ENCODE measurements around the gene DLEC1. TPM values are rescaled to one million over a fixed set of nuclear protein-coding genes. Genes with fewer than 3 reads are reported as not detected.

The DLEC1 gene
- polyA plus RNA-seq, 1 donor from 2014 or later: 0.25 TPM

- Histone ChIP-seq H3K9me2 (ENCODE audit: insufficient read depth, low read length) (no peaks in the 10 kb centered on the region), H3K27ac (ENCODE audit: low read length) (no peak overlapping the region), H3K79me2 (replicated peaks; ENCODE audit: insufficient read depth, low read length) (peaks cover 2% of the 10 kb centered on the region), H4K20me1 (ENCODE audit: insufficient read depth) (no peaks in the 10 kb centered on the region), H3K9me3 (ENCODE audit: low read length) (no peaks in the 10 kb centered on the region), H3F3A (ENCODE audit: insufficient read depth, low read length, poor library complexity, severe bottlenecking) (no peaks in the 10 kb centered on the region), H3K36me3 (ENCODE audit: insufficient read depth, low read length) (no peaks in the 10 kb centered on the region), H3K4me2 (ENCODE audit: low read length) (no peak overlapping the region), H2AFZ (ENCODE audit: low read depth, low read length) (no peak overlapping the region), H3K9ac (ENCODE audit: low read length) (no peak overlapping the region), H3K27me3 (ENCODE audit: insufficient read depth, low read depth, low read length) (peaks cover 20% of the 10 kb centered on the region), H3K4me3 (ENCODE audit: low read length) (no peak overlapping the region)
- TF ChIP-seq CTCF (IDR thresholded peaks at IDR 0.05; ENCODE audit: poor library complexity, severe bottlenecking) (no peak), RAD21 (conservative IDR thresholded peaks at IDR 0.05) (no peak), REST (IDR thresholded peaks at IDR 0.05; ENCODE audit: borderline replicate concordance) (no peak), TAF1 (IDR thresholded peaks at IDR 0.05; ENCODE audit: low read depth) (no peak)
These were observed 102.4 kb downstream of the DLEC1 start for GRCh38 chr3:38141173-38141951.

- Histone ChIP-seq H4K20me1 (ENCODE audit: insufficient read depth) (no peaks in the 10 kb centered on the region), H3K36me3 (ENCODE audit: insufficient read depth, low read length) (no peaks in the 10 kb centered on the region), H3K79me2 (replicated peaks; ENCODE audit: insufficient read depth, low read length) (no peaks in the 10 kb centered on the region), H3K4me2 (ENCODE audit: low read length) (no peak overlapping the region), H3K9me2 (ENCODE audit: insufficient read depth, low read length) (no peaks in the 10 kb centered on the region), H3K4me3 (ENCODE audit: low read length) (no peak overlapping the region), H2AFZ (ENCODE audit: low read depth, low read length) (no peak overlapping the region), H3F3A (ENCODE audit: insufficient read depth, low read length, poor library complexity, severe bottlenecking) (no peaks in the 10 kb centered on the region), H3K27me3 (ENCODE audit: insufficient read depth, low read depth, low read length) (peaks cover 20% of the 10 kb centered on the region), H3K27ac (ENCODE audit: low read length) (no peak overlapping the region), H3K9me3 (ENCODE audit: low read length) (no peaks in the 10 kb centered on the region), H3K9ac (ENCODE audit: low read length) (no peak overlapping the region)
- no peak for TF ChIP-seq EZH2 (IDR thresholded peaks at IDR 0.05; ENCODE audit: borderline replicate concordance, insufficient read depth, low read length, poor library complexity, severe bottlenecking)
- TF ChIP-seq REST (IDR thresholded peaks at IDR 0.05; ENCODE audit: borderline replicate concordance): no peak
- TF ChIP-seq MXI1 (conservative IDR thresholded peaks at IDR 0.05; ENCODE audit: poor library complexity, severe bottlenecking): no peak
- no peak for TF ChIP-seq CTCF (IDR thresholded peaks at IDR 0.05; ENCODE audit: poor library complexity, severe bottlenecking)
- no peak for TF ChIP-seq EP300 (conservative IDR thresholded peaks at IDR 0.05; ENCODE audit: poor library complexity, severe bottlenecking)
- TF ChIP-seq POLR2AphosphoS5 (IDR thresholded peaks at IDR 0.05): no peak
- TF ChIP-seq TAF1 (IDR thresholded peaks at IDR 0.05; ENCODE audit: low read depth): no peak
- no peak for TF ChIP-seq SMC3 (conservative IDR thresholded peaks at IDR 0.05; ENCODE audit: poor library complexity)
- no peak for TF ChIP-seq RAD21 (conservative IDR thresholded peaks at IDR 0.05)
These were observed 102.9 kb downstream of the DLEC1 start for GRCh38 chr3:38141952-38142273.
